Astrocyte (in vitro differentiated cells and primary cell): ENCODE measurements around the gene RNF186. TPM values are rescaled to one million over a fixed set of nuclear protein-coding genes. Genes with fewer than 3 reads are reported as not detected.

Experiments used
- DNase-seq: peaks from one replicate; pipeline ENCODE4 v3.0.0-alpha.2; 2010; ENCODE audit warnings: low read depth
- FAIRE-seq: peaks from 2 replicates; lab custom pipeline; 2011; peaks lifted over from hg19 to GRCh38; lab: Jason Lieb, UNC
- H2AFZ ChIP-seq: 2 replicates; pipeline ENCODE4 v1.6.0; 2012; ENCODE audit warnings: low read depth, low read length, inconsistent platforms
- H3K27ac ChIP-seq: 2 replicates; pipeline ENCODE4 v1.5.1; 2011; ENCODE audit warnings: low read depth, low read length, inconsistent platforms
- H3K27me3 ChIP-seq: 2 replicates; pipeline ENCODE4 v1.6.0; 2011; ENCODE audit warnings: low read length, inconsistent platforms; ENCODE audit not compliant: insufficient read depth
- H3K36me3 ChIP-seq: 2 replicates; pipeline ENCODE4 v1.5.1; 2011; ENCODE audit warnings: low read length, inconsistent platforms; ENCODE audit not compliant: insufficient read depth
- H3K4me1 ChIP-seq: 2 replicates; pipeline ENCODE4 v1.5.1; 2011; ENCODE audit warnings: low read length, inconsistent platforms; ENCODE audit not compliant: insufficient read depth
- H3K4me2 ChIP-seq: 2 replicates; pipeline ENCODE4 v1.6.0; 2012; ENCODE audit warnings: low read length, inconsistent platforms
- H3K4me3 ChIP-seq: 2 replicates; pipeline ENCODE4 v1.5.1; 2011; ENCODE audit warnings: low read depth, mild to moderate bottlenecking, low read length, inconsistent platforms; ENCODE audit not compliant: insufficient read depth
- H3K79me2 ChIP-seq: 2 replicates; pipeline ENCODE4 v1.6.0; 2012; ENCODE audit warnings: mild to moderate bottlenecking, low read length, inconsistent platforms; ENCODE audit not compliant: insufficient read depth
- H3K9ac ChIP-seq: 2 replicates; pipeline ENCODE4 v1.6.0; 2012; ENCODE audit warnings: mild to moderate bottlenecking, low read length, inconsistent platforms
- H3K9me3 ChIP-seq: 2 replicates; pipeline ENCODE4 v1.5.1; 2012; ENCODE audit warnings: low read depth, mild to moderate bottlenecking, low read length, inconsistent platforms; ENCODE audit not compliant: insufficient read depth
- H4K20me1 ChIP-seq: 2 replicates; pipeline ENCODE4 v1.6.0; 2012; ENCODE audit warnings: low read length, inconsistent platforms; ENCODE audit not compliant: insufficient read depth
- H3K27ac Mint-ChIP-seq: one replicate; pipeline ENCODE4 v1.8.0; 2021; ENCODE audit warnings: mild to moderate bottlenecking, mixed read lengths; ENCODE audit not compliant: unreplicated experiment
- H3K27me3 Mint-ChIP-seq: one replicate; pipeline ENCODE4 v1.8.0; 2021; ENCODE audit warnings: low read depth, mixed read lengths; ENCODE audit not compliant: unreplicated experiment
- H3K36me3 Mint-ChIP-seq: one replicate; pipeline ENCODE4 v1.8.0; 2021; ENCODE audit warnings: low read depth, mixed read lengths; ENCODE audit not compliant: unreplicated experiment
- H3K4me1 Mint-ChIP-seq: one replicate; pipeline ENCODE4 v1.8.0; 2021; ENCODE audit warnings: low read depth, mixed read lengths; ENCODE audit not compliant: unreplicated experiment
- H3K4me3 Mint-ChIP-seq: one replicate; pipeline ENCODE4 v1.8.0; 2021; ENCODE audit warnings: mild to moderate bottlenecking, moderate library complexity, mixed read lengths; ENCODE audit not compliant: unreplicated experiment
- H3K9me3 Mint-ChIP-seq: one replicate; pipeline ENCODE4 v1.8.0; 2021; ENCODE audit warnings: mild to moderate bottlenecking, mixed read lengths; ENCODE audit not compliant: unreplicated experiment
- CTCF ChIP-seq: IDR thresholded peaks from 2 replicates; pipeline ENCODE4 v1.5.1; 2011; ENCODE audit warnings: low read depth, mild to moderate bottlenecking, inconsistent platforms, low read length, moderate library complexity; ENCODE audit not compliant: insufficient read depth
- EZH2 ChIP-seq: IDR thresholded peaks from 2 replicates; pipeline ENCODE4 v1.6.1; 2012; ENCODE audit warnings: mild to moderate bottlenecking, low read length, inconsistent platforms; ENCODE audit not compliant: insufficient read depth
- total RNA-seq: library from RNA; stranded (reverse); gene quantifications from 2 replicates; pipeline ENCODE4 v1.2.1, GENCODE V29; 2021

Gene RNF186
- total RNA-seq, 1 donor from 2014 or later = not detected

GRCh38 chr1:19765623-19766022 lies 49.5 kb downstream of the RNF186 start:
- peaks cover 4% of the 10 kb centered on the region for H3K36me3 Mint-ChIP-seq
- peak overlapping the region; percentile 80 for H3K4me2 ChIP-seq

GRCh38 chr1:19764848-19765247 lies 50.2 kb downstream of the RNF186 start:
- H3K27ac Mint-ChIP-seq = no peak overlapping the region
- H3K9ac ChIP-seq = peak overlapping the region; percentile 63
- H3K27me3 Mint-ChIP-seq = peaks cover 11% of the 10 kb centered on the region
- H3K9me3 Mint-ChIP-seq = no peaks in the 10 kb centered on the region
- FAIRE-seq = no peak
- no peak overlapping the region for H3K4me3 ChIP-seq
- H3K36me3 ChIP-seq = no peaks in the 10 kb centered on the region
- no peaks in the 10 kb centered on the region for H3K79me2 ChIP-seq
- TF ChIP-seq CTCF = no peak
- no peak for TF ChIP-seq EZH2
- no peak overlapping the region for H3K4me3 Mint-ChIP-seq
- DNase-seq = peak; percentile 80
- H3K36me3 Mint-ChIP-seq = peaks cover 4% of the 10 kb centered on the region
- no peaks in the 10 kb centered on the region for H3K9me3 ChIP-seq
- H3K4me1 ChIP-seq = peaks cover 45% of the 10 kb centered on the region
- no peaks in the 10 kb centered on the region for H4K20me1 ChIP-seq
- H2AFZ ChIP-seq = no peak overlapping the region
- no peaks in the 10 kb centered on the region for H3K27me3 ChIP-seq
- peaks cover 30% of the 10 kb centered on the region for H3K4me1 Mint-ChIP-seq
- H3K4me2 ChIP-seq = peak overlapping the region; percentile 80
- peak overlapping the region; percentile 87 for H3K27ac ChIP-seq

More at GRCh38 chr1:19765623-19766022, 49.5 kb downstream of the RNF186 start:
- Histone ChIP-seq H3K27ac (peak overlapping the region; percentile 87), H2AFZ (no peak overlapping the region), H3K36me3 (no peaks in the 10 kb centered on the region), H4K20me1 (no peaks in the 10 kb centered on the region), H3K9me3 (no peaks in the 10 kb centered on the region), H3K79me2 (no peaks in the 10 kb centered on the region), H3K9ac (peak overlapping the region; percentile 63), H3K27me3 (no peaks in the 10 kb centered on the region), H3K4me3 (peak overlapping the region; percentile 25), H3K4me1 (peaks cover 44% of the 10 kb centered on the region)
- TF ChIP-seq CTCF (no peak), EZH2 (no peak)
- Mint-ChIP-seq H3K27ac (peak overlapping the region; percentile 1), H3K9me3 (no peaks in the 10 kb centered on the region), H3K4me3 (no peak overlapping the region), H3K27me3 (peaks cover 11% of the 10 kb centered on the region), H3K4me1 (peaks cover 30% of the 10 kb centered on the region)
- peak; percentile 100 for FAIRE-seq
- peak; percentile 94 for DNase-seq

Other genes starting within 250 kb of the RNF186 start
- 58.3 and 74.8 TPM in 2 replicates for gene NBL1, start 171.0 kb downstream of the RNF186 start, total RNA-seq
- gene HTR6, start 150.4 kb downstream of the RNF186 start, total RNA-seq = 0.11 TPM in 1 of 2 replicates, not detected in the other
- 1.8 and 2.4 TPM in 2 replicates for gene TMCO4, start 15.4 kb downstream of the RNF186 start, total RNA-seq
- 8.7 and 10.6 TPM in 2 replicates for gene OTUD3, start 67.1 kb upstream of the RNF186 start, total RNA-seq
- not detected in 2 replicates for gene PLA2G2E, start 108.3 kb upstream of the RNF186 start, total RNA-seq
- not detected in 2 replicates for gene PLA2G2A, start 164.3 kb upstream of the RNF186 start, total RNA-seq